ENCODE data around the gene SCN1B.
"Not testable (repeated sequence)": the region's sequence is repeated elsewhere in the genome, so short reads cannot be mapped to it uniquely, and the experiment has no call there.

SCN1B gene

DNA sequence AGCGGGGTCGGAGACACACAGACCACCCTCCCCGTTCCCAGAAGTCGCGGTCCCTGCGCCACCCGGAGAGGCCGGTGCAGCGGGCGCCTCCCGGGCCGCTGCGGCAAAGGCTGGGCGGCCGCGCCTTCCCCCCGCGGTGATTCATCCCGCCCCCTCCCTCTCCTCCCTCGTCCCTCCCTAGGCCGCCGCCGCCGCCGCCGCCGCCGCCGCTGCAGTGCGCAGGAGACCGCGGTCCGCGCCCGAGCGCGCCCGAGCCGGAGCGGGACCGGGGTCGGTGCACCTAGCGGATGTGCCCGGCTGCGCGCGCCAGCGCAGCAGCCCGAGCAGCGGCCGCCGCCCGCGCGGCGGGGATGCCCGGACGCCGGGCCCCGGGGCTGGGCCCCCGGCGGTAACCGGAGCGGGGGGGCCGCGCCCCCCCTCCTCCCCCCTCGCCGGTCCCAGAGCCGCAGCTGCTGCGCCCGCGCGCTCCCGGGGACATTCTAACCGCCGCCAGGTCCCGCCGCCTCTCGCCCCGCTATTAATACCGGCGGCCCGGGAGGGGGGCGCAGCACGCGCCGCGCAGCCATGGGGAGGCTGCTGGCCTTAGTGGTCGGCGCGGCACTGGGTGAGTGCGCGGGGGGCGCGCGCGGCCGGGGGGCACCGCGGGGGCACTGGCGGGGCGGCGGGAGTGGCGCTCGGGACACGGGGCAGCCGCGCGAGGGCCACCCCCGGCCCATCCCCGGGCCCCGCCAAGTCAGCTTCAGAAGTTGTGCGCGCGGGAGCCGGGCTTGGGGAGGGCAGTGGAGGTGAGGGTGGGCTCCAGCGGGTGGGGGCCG is at the start of gene SCN1B:
TSS of gene SCN1B (plus strand) at position 214 of the 815 bp plus-strand sequence. CDS start at position 565, 351 bp downstream.
- ATAC-seq: peak; percentile 61
- Mint-ChIP-seq H3K27me3 (peaks cover 50% of the 10 kb centered on the region), H3K36me3 (peaks cover 26% of the 10 kb centered on the region), H3K4me3 (peak within 1 kb of the TSS; percentile 17), H3K27ac (no peak within 1 kb of the TSS), H3K4me1 (peaks cover 7% of the 10 kb centered on the region), H3K9me3 (no peaks in the 10 kb centered on the region)

DNA sequence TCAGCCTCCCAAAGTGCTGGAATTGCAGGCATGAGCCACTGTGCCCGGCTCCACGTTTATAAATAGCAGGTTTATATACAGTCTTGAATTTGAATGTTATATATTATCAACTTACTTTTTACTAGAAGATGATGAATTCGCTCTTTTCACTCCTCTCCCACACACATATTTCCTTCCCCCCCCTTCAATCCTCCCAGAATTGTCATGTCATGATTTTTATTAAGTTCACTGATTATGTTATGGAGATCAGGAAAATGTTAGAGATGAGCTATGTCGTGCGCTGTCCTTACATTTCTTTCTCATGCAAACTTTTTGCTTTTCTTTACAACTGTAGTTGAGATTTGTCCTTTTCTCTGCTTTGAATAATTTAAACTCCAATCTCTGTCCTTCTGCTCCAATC is 48.0 kb upstream of the SCN1B start:
- Mint-ChIP-seq H3K9me3 (peaks cover 3% of the 10 kb centered on the region), H3K27me3 (peaks cover 41% of the 10 kb centered on the region), H3K4me1 (peaks cover 18% of the 10 kb centered on the region), H3K4me3 (no peak overlapping the region), H3K36me3 (peaks cover 5% of the 10 kb centered on the region), H3K27ac (no peak overlapping the region)
- ATAC-seq: no peak

DNA sequence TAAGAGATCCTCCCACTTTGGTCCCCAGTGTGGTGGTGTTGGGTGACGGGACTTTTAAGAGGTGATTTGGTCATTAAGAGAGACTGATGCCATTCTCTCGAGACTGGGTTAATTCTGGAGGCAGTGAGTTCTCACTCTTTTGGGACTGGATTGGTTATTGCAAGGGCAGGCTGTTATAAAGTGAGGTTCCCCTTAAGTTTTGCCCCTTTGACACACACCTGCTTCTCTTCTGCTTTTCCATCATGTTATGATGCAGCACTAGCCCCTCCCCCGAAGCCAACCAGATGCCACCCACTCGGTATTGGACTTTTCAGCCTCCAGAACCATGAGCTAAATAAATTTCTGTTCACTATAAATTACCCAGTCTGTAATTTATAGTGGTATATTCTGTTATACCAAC is 46.5 kb upstream of the SCN1B start:
- Mint-ChIP-seq H3K9me3 (peaks cover 3% of the 10 kb centered on the region), H3K4me1 (peaks cover 30% of the 10 kb centered on the region), H3K4me3 (no peak overlapping the region), H3K27ac (no peak overlapping the region), H3K36me3 (peaks cover 5% of the 10 kb centered on the region), H3K27me3 (peaks cover 41% of the 10 kb centered on the region)
- ATAC-seq: peak; percentile 61

DNA sequence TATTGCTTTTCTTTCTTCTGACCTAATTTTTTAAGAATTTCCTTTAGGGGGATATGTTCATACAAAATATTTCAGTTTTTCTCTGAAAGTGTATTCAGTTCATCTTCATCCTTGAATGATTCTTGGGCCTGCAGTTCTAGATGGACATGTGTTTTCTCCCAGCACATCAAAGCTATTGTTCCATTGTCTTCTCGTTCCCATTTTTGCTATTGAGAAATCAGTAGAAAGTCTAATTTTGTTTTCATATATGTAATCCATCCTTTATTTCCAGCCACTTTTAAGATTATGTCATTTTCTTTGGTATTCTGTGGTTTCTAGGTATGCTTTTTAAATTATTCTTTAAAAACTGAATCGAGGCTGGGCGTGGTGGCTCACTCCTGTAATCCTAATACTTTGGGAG is 46.0 kb upstream of the SCN1B start:
- H3K4me3 Mint-ChIP-seq: no peak overlapping the region
- H3K36me3 Mint-ChIP-seq: peaks cover 5% of the 10 kb centered on the region
- H3K4me1 Mint-ChIP-seq: peaks cover 35% of the 10 kb centered on the region
- H3K27me3 Mint-ChIP-seq: peaks cover 41% of the 10 kb centered on the region
- ATAC-seq: no peak
- peaks cover 3% of the 10 kb centered on the region for H3K9me3 Mint-ChIP-seq
- H3K27ac Mint-ChIP-seq: no peak overlapping the region

DNA sequence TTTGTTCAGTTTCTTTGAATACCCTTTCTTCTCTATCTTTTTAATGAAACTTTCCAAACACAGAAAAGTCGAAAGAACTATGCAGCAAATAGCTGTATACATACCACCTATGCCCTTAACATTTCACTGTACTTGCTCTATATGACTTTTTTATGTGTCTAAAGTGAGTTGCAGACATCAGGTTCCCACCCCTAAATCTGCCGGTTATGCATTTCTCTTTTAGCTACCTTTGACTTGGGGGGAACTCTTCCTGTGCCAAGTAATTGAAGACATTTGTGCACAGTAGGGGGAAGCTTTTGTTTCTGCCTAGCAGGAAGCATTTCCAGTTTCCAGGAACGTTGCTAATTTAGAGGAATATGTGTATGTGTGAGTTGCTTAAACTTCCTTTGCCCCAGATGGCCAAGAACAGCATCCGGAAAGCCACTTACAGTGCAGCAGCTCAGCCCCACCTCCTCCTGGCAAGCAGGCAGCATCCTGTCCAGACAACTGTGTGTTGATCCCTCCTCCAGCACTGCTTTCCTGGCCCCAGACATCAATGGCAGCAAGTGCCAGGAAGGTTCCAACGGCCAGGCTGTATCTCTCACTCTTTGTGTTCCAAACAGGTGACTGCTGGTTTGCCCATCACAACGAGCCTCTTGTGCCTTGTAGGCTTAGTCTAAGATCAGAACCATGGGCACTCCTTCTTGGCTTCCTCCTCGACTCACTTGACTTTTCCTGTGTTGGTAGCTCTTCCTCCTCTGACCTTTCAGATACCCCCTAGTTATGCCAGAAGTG is 44.8 kb upstream of the SCN1B start:
- Mint-ChIP-seq H3K36me3 (peaks cover 5% of the 10 kb centered on the region), H3K4me1 (peaks cover 46% of the 10 kb centered on the region), H3K4me3 (peak overlapping the region; percentile 32), H3K27me3 (peaks cover 41% of the 10 kb centered on the region), H3K27ac (peak overlapping the region; percentile 42), H3K9me3 (peaks cover 3% of the 10 kb centered on the region)
- ATAC-seq: no peak

DNA sequence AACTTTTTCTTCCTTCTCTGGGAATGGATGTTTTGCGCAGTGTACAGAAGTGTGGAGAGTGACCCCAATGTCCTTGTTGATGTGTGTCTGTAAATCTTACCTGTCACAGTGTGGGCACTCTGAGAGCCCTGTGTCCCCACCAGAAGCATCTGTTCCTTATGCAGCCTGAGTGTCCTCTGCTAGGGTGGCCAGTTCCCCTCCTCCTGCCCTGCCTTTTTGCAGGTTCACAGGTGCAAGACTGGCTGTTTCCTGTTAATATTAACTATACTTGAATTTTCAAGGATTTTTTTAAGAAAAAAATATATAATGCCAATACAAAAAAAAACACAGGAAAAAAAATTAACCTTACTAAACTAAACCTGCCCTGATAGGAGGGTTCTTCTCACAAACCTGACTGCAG is 42.2 kb upstream of the SCN1B start:
- Mint-ChIP-seq H3K4me1 (peaks cover 56% of the 10 kb centered on the region), H3K36me3 (peaks cover 5% of the 10 kb centered on the region), H3K27me3 (peaks cover 33% of the 10 kb centered on the region), H3K4me3 (no peak overlapping the region), H3K27ac (peak overlapping the region; percentile 93), H3K9me3 (peaks cover 3% of the 10 kb centered on the region)
- ATAC-seq: no peak

DNA sequence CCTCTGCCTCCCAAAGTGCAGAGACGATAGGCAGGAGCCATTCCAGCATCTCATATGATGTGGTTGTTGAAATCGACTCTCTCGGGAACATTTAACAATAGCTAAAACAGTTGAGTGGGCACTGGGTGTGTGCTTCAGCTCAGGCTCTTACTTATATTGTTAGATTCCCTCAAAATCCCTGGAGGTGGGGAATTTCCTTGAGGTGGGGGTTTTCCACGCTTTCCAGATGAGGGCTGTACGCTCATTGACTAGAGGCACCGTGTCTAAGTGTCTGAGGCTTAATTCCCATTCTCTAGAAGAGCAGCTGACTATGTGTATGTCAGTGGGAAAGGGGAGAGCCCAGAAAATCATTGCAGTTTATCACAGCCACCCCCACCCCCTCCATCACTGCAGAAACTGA is 41.0 kb upstream of the SCN1B start:
- Mint-ChIP-seq H3K27ac (peak overlapping the region; percentile 93), H3K27me3 (peaks cover 34% of the 10 kb centered on the region), H3K9me3 (peaks cover 3% of the 10 kb centered on the region), H3K36me3 (peaks cover 5% of the 10 kb centered on the region), H3K4me1 (peaks cover 55% of the 10 kb centered on the region), H3K4me3 (no peak overlapping the region)
- peak; percentile 42 for ATAC-seq

DNA sequence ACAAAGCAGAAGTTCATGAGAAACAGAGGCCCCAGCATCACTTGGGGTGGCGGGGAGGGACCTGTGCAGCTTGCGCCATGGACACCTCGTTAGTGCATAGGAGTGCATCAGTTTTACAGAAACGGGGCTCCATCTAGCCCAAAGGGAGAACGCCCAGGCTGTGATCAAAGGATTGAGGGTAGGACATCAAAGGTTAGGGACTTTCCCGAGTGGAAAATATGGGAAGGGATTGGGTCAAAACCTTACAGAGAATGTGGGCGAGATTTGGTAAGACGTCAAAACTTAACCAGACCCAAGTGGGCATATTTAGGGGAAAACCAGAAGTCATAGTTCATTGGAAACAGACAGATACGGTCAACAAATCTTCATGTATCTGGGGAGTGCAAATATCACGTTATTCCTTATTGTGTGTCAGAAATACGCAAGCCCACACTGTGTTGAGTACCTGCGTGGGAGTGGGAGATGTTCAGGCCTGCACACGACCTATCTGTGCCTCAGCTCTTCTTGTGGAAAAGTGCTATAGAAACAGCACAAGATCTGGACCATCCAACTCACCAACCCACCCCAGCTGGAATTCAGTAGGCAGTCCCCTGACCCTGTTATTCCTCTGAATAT is 39.6 kb upstream of the SCN1B start:
- peak overlapping the region; percentile 93 for H3K27ac Mint-ChIP-seq
- peaks cover 51% of the 10 kb centered on the region for H3K4me1 Mint-ChIP-seq
- peak; percentile 86 for ATAC-seq
- no peak overlapping the region for H3K4me3 Mint-ChIP-seq
- H3K27me3 Mint-ChIP-seq: peaks cover 24% of the 10 kb centered on the region
- H3K36me3 Mint-ChIP-seq: no peaks in the 10 kb centered on the region
- H3K9me3 Mint-ChIP-seq: no peaks in the 10 kb centered on the region

DNA sequence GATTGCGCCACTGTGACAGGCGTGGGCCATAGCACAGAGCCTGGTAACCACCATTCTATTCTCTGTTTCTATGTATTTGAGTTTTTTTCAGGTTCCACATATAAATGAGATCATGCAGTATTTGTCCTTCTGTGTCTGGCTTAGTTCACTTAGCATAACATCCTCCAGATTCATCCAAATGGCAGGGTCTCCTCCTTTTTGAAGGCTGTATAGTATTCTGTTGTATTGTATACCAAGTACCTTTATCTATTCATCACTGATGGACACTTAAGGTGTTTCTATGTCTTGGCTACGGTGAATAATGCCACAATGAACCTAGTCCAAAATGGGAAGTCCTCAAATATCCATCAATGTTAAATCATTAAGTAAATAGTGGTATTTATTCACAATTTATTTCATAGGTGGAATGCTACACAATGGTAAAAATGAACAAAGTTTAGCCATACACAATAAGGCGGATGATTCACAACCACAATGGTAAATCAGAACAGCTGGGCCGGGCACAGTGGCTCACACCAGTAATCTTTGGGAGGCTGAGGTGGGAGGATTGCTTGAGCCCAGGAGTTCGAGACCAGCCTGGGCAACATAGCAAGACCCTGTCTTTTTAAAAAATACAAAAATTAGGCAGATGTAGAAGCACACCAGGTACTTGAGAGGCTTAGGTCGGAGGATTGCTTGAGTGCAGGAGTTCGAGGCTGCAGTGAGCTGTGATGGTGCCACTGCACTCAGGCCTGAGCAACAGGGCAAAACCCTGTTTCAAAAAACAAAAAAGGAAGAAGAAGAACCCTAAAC is 38.5 kb upstream of the SCN1B start:
- no peak for ATAC-seq
- H3K9me3 Mint-ChIP-seq: no peaks in the 10 kb centered on the region
- H3K4me3 Mint-ChIP-seq: no peak overlapping the region
- peaks cover 19% of the 10 kb centered on the region for H3K27me3 Mint-ChIP-seq
- peaks cover 47% of the 10 kb centered on the region for H3K4me1 Mint-ChIP-seq
- H3K36me3 Mint-ChIP-seq: no peaks in the 10 kb centered on the region
- H3K27ac Mint-ChIP-seq: peak overlapping the region; percentile 93

DNA sequence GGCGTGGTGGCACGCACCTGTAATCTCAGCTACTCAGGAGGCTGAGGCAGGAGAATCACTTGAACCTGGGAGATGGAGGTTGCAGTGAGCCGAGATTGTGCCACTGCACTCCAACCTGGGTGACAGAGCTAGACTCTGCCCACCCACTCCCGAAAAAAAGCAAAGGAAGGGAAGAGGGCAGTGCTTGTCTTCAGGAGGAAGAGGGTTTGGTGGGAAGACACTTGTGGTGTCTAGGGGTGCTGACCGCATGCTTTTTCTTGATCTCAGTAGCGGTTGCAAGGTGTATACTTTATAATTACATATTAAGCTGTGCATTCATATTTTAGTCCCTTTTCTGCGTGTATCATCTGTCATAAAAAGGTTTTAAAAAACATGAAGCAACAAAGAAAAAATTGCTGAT is 37.7 kb upstream of the SCN1B start:
- H3K27ac Mint-ChIP-seq: peak overlapping the region; percentile 93
- not testable (repeated sequence) for H3K36me3 Mint-ChIP-seq, H3K9me3 Mint-ChIP-seq, H3K4me3 Mint-ChIP-seq, ATAC-seq
- H3K4me1 Mint-ChIP-seq: peaks cover 52% of the 10 kb centered on the region
- H3K27me3 Mint-ChIP-seq: peaks cover 19% of the 10 kb centered on the region

DNA sequence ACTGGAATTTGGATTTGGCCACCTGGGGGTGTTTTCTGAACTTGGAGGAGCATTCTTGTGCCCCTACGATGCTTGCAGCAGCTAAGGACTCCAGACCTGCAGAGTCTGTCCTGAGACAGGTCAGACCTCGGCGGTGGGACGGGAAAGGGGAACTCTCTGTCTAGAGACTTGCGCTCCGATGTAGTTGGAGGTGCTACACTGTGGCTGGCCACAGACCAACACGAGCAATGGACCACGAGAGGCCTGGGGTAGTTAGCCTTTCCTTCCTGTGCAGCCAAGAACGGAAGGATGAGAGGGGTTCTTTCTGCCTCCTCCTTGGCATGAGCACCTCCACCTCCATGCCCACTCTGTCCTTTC is 36.0 kb upstream of the SCN1B start:
- H3K27ac Mint-ChIP-seq: peak overlapping the region; percentile 31

DNA sequence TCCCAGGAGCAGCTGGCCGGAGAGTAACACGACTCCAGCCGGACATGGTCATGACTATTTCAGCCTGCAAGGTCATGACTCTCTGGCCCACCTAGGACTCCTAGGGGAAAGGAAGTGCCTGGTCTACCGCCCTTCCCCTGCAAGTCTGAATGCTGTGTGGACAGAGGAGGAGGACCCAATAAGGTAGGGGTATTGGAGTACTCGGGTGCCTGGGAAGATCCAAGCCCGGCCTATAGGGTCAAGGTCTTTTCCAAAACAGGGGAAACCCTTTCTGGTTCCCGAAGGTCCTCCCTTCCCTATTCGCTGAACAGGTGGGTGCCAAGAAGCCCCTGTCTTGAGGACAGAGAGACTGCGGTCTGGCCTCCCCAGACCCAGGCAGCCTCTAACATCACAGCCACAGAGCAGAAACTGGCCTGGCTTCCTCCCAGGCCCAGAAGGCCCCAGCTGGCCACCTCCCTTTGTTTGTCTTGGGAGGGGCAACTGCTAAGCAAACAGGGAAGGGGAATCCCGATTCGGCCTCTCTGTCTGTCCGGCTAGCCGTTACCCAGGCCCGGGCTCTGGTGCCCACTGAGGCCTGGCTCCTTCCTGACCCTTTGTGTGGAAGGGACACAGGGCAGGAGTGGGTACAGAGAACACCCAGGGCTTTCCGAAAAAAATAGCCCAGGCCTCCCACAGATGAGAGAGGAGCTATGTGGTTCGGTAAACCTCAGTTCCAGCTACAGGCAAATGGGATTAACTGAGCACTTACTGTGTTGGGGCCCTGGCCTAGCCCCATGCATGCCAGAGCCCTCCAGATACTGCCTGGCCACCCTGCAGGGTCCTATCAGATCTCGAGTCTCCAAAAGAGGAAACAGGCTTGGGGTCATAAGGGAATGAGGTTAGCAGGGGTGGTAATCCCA is 35.4 kb upstream of the SCN1B start:
- Mint-ChIP-seq H3K4me3 (no peak overlapping the region), H3K27me3 (peaks cover 19% of the 10 kb centered on the region), H3K36me3 (no peaks in the 10 kb centered on the region), H3K27ac (peak overlapping the region; percentile 31), H3K9me3 (no peaks in the 10 kb centered on the region), H3K4me1 (peaks cover 48% of the 10 kb centered on the region)
- ATAC-seq: no peak

More for the DNA sequence above, 36.0 kb upstream of the SCN1B start:
- Mint-ChIP-seq H3K4me3 (no peak overlapping the region), H3K4me1 (peaks cover 51% of the 10 kb centered on the region), H3K27me3 (peaks cover 19% of the 10 kb centered on the region), H3K9me3 (no peaks in the 10 kb centered on the region), H3K36me3 (no peaks in the 10 kb centered on the region)
- ATAC-seq: no peak

DNA sequence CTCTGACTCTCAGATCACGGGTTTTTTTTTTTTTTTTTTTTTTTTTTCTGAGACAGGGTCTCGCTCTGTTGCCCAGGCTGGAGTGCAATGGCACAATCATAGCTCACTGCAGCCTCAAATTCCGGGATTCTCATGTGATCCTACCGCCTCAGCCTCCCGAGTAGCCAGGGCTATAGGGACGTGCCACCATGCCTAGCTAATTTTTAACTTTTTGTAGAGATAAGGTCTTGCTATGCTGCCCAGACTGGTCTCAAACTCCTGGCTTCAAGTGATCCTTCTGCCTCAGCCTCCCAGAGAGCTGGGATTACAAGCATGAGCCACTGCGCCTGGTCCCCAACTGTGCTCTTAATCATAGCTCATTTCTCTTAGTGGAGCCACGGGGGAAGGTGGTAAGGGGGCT is 34.7 kb upstream of the SCN1B start:
- peaks cover 41% of the 10 kb centered on the region for H3K4me1 Mint-ChIP-seq
- no peak overlapping the region for H3K27ac Mint-ChIP-seq
- peaks cover 19% of the 10 kb centered on the region for H3K27me3 Mint-ChIP-seq

DNA sequence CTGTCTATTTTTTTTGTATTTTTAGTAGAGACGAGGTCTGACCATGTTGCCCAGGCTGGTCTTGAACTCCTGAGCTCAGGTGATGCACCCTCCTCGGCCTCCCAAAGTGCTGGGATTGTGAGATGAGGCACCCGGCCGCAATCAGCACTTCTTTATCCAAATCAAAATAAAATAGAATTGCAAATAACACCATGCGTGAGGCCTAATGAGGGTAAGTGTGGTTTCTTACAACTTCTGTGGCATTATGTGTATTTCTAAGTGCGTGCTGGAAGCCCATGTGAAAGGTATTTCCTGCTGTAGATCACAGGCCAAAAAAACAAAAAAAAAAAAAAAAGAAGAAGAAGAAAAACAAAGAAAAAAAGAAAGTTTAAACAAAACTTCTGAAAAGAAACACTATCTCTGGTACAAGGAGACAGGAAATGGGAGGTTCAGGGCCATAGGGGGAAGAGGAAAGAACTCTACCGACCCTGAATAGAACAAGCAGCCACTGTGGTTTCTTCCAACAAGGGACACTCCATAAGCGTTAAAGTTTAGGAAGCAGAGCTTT is 33.1 kb upstream of the SCN1B start:
- peaks cover 14% of the 10 kb centered on the region for H3K27me3 Mint-ChIP-seq
- peak overlapping the region; percentile 77 for H3K27ac Mint-ChIP-seq
- H3K9me3 Mint-ChIP-seq: no peaks in the 10 kb centered on the region
- H3K36me3 Mint-ChIP-seq: peaks cover 13% of the 10 kb centered on the region
- peaks cover 46% of the 10 kb centered on the region for H3K4me1 Mint-ChIP-seq
- no peak overlapping the region for H3K4me3 Mint-ChIP-seq
- no peak for ATAC-seq

More for the DNA sequence above, 34.7 kb upstream of the SCN1B start:
- no peaks in the 10 kb centered on the region for H3K9me3 Mint-ChIP-seq
- ATAC-seq: no peak
- no peaks in the 10 kb centered on the region for H3K36me3 Mint-ChIP-seq
- no peak overlapping the region for H3K4me3 Mint-ChIP-seq
